Activated CD4-positive, alpha-beta T cell treated with anti-CD3 and anti-CD28 coated beads for 36 hours (primary cell): Measurements from ENCODE around the gene CNTROB. TPM values are rescaled to one million over a fixed set of nuclear protein-coding genes. Genes with fewer than 3 reads are reported as not detected.
"Not testable (repeated sequence)": the region's sequence is repeated elsewhere in the genome, so short reads cannot be mapped to it uniquely, and the experiment has no call there.

ENCODE experiments used
- ATAC-seq: fragments of 200-7000 bp; cut with Tn5 transposase; one replicate; pipeline ENCODE4 v1.10.0; 2021; ENCODE audit warnings: mild to moderate bottlenecking, moderate library complexity
- CTCF ChIA-PET: fragments of 350-600 bp; sonication (Branson Sonifier 250); formaldehyde crosslinking; loops from one replicate; lab custom pipeline; 2021; ENCODE audit warnings: antibody characterized with exemption; lab: Charles Lee
- POLR2A ChIA-PET: fragments of 350-600 bp; sonication (Branson Sonifier 250); formaldehyde crosslinking; loops from one replicate; lab custom pipeline; 2021; ENCODE audit warnings: antibody characterized with exemption, inconsistent platforms; lab: Charles Lee
- DNase-seq: peaks from one replicate; pipeline ENCODE4 v3.0.0-alpha.2; 2020
- H3K27ac Mint-ChIP-seq: one replicate; pipeline ENCODE4 v1.8.0; 2021; ENCODE audit warnings: mixed read lengths
- H3K27me3 Mint-ChIP-seq: one replicate; pipeline ENCODE4 v1.8.0; 2021; ENCODE audit warnings: mixed read lengths
- H3K36me3 Mint-ChIP-seq: one replicate; pipeline ENCODE4 v1.8.0; 2021; ENCODE audit warnings: low read depth, mixed read lengths
- H3K4me1 Mint-ChIP-seq: one replicate; pipeline ENCODE4 v1.8.0; 2021; ENCODE audit warnings: mixed read lengths
- H3K4me3 Mint-ChIP-seq: one replicate; pipeline ENCODE4 v1.8.0; 2021; ENCODE audit warnings: mild to moderate bottlenecking, moderate library complexity, mixed read lengths
- H3K9me3 Mint-ChIP-seq: one replicate; pipeline ENCODE4 v1.8.0; 2021; ENCODE audit warnings: low read depth, mixed read lengths
- intact Hi-C, 2 experiments: fragments of 100-400 bp; cut with DNase I in 1 of 2; cut with micrococcal nuclease in 1 of 2; formaldehyde crosslinking; loops; one replicate each; pipeline versions ENCODE4 v1.14.2 to v1.15.1; 2022 to 2024; cut with DNase I, micrococcal nuclease
- total RNA-seq, 2 experiments: library from RNA; stranded (reverse); gene quantifications; one replicate each; pipeline ENCODE4 v1.2.3, GENCODE V29; 2021

Gene CNTROB
- total RNA-seq, 2 experiments from 2014 or later: 53.0 to 80.5 TPM

DNA sequence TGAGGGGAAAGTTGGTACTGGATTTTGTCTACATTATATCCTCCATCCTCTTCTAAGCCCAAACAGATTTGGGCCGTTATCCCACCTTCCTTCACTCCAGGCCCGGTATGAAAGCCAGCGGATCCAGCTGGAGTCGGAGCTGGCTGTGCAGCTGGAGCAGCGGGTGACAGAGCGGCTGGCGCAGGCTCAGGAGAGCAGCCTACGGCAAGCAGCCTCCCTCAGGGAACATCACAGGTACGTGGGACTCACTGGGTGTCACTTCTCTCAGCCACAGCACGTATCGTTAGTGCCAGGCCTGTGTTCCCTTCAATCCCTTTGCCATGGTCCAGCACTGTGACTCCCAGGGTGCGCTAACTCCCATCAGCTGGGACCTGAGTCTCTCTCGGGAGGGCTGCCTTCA is 11.3 kb downstream of the CNTROB start:
- H3K27me3 Mint-ChIP-seq: no peaks in the 10 kb centered on the region
- no peaks in the 10 kb centered on the region for H3K9me3 Mint-ChIP-seq
- peaks cover 55% of the 10 kb centered on the region for H3K36me3 Mint-ChIP-seq
- H3K4me1 Mint-ChIP-seq: no peaks in the 10 kb centered on the region
- H3K4me3 Mint-ChIP-seq: no peak overlapping the region
- POLR2A ChIA-PET: no interaction called here
- H3K27ac Mint-ChIP-seq: no peak overlapping the region
- intact Hi-C loops: no loop called here
- CTCF ChIA-PET: interaction anchor here (1.4 to 2.8 kb wide), 2 partner anchors 10 to 80 kb away, joined by 3 to 25 read pairs; partner anchors contain the start of genes CNTROB and TRAPPC1
- ATAC-seq (no peak), DNase-seq (no peak)

GRCh38 chr17:7944326-7944725 is 12.3 kb downstream of the CNTROB start:
- H3K4me3 Mint-ChIP-seq: no peak overlapping the region
- no peak for ATAC-seq
- intact Hi-C loops: no loop called here

DNA sequence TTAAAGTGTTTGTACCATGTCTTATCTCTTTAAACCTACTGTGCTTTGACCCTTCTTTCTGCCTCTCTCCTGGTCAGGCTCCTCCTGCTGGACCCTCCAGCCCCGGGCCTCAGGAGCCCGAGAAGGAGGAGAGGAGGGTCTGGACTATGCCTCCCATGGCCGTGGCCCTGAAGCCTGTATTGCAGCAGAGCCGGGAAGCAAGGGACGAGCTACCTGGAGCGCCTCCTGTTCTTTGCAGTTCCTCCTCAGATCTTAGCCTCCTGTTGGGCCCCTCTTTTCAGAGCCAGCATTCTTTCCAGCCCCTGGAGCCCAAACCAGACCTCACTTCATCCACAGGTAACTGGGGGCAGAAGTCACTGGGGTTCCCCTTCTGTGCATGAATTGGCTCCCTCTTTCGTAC is 13.6 kb downstream of the CNTROB start:
- DNase-seq (no peak), ATAC-seq (no peak)
- Mint-ChIP-seq H3K4me3 (no peak overlapping the region), H3K27ac (no peak overlapping the region), H3K36me3 (peaks cover 58% of the 10 kb centered on the region), H3K4me1 (peaks cover 3% of the 10 kb centered on the region), H3K27me3 (no peaks in the 10 kb centered on the region), H3K9me3 (no peaks in the 10 kb centered on the region)
- intact Hi-C loops: no loop called here
- ChIA-PET CTCF (interaction anchor here (0.6 to 2.8 kb wide), 6 partner anchors 9 to 1033 kb away, joined by 3 to 25 read pairs (median 3); partner anchors contain the start of genes CNTROB and TRAPPC1), POLR2A (no interaction called here)

More at GRCh38 chr17:7944326-7944725, 12.3 kb downstream of the CNTROB start:
- Mint-ChIP-seq H3K9me3 (no peaks in the 10 kb centered on the region), H3K27me3 (no peaks in the 10 kb centered on the region), H3K36me3 (peaks cover 62% of the 10 kb centered on the region), H3K27ac (no peak overlapping the region), H3K4me1 (no peaks in the 10 kb centered on the region)
- no peak for DNase-seq
- CTCF ChIA-PET: interaction anchor here (0.5 to 2.8 kb wide), 7 partner anchors 10 to 172 kb away, joined by 3 to 25 read pairs (median 4); partner anchors contain the start of genes CNTROB and TRAPPC1
- POLR2A ChIA-PET: interaction anchor here (0.7 kb wide), 1 partner anchor 1535 kb away, joined by 4 read pairs; no protein-coding TSS in a partner anchor

DNA sequence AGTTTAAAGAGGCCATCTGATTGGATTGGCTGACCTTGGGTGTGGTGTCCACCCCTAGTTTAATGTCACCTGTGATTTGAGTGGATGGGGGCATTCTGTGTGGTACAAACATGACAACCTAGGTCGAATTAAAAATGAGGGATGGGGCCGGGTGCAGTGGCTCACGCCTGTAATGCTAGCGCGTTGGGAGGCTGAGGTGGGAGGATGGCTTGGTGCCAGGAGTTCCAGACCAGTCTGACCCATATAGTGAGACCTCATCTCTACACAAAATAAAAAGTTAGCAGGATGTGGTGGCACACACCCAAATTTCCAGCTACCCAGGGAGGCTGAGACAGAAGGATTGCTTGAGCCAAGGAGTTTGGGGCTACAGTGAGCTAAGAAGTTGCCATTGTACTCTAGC is 14.4 kb downstream of the CNTROB start:
- Mint-ChIP-seq H3K36me3 (peaks cover 55% of the 10 kb centered on the region), H3K4me3 (no peak overlapping the region), H3K27ac (no peak overlapping the region), H3K27me3 (no peaks in the 10 kb centered on the region), H3K9me3 (no peaks in the 10 kb centered on the region), H3K4me1 (peaks cover 10% of the 10 kb centered on the region)
- DNase-seq (no peak), ATAC-seq (no peak)
- intact Hi-C loops: no loop called here
- ChIA-PET POLR2A (no interaction called here), CTCF (interaction anchor here (1.1 to 1.2 kb wide), 2 partner anchors 111 to 203 kb away, joined by 3 read pairs; no protein-coding TSS in a partner anchor)

GRCh38 chr17:7947651-7948050 is 15.6 kb downstream of the CNTROB start:
- DNase-seq (no peak), ATAC-seq (no peak)
- H3K9me3 Mint-ChIP-seq: no peaks in the 10 kb centered on the region
- H3K4me3 Mint-ChIP-seq: no peak overlapping the region
- H3K27me3 Mint-ChIP-seq: no peaks in the 10 kb centered on the region
- ChIA-PET CTCF (interaction anchor here (0.7 to 1.3 kb wide), 5 partner anchors 15 to 110 kb away, joined by 3 to 4 read pairs (median 3); no protein-coding TSS in a partner anchor), POLR2A (interaction anchor here (0.6 kb wide), 1 partner anchor 25 kb away, joined by 3 read pairs; no protein-coding TSS in a partner anchor)
- intact Hi-C loops: no loop called here
- H3K4me1 Mint-ChIP-seq: peaks cover 17% of the 10 kb centered on the region
- no peak overlapping the region for H3K27ac Mint-ChIP-seq
- peaks cover 55% of the 10 kb centered on the region for H3K36me3 Mint-ChIP-seq

DNA sequence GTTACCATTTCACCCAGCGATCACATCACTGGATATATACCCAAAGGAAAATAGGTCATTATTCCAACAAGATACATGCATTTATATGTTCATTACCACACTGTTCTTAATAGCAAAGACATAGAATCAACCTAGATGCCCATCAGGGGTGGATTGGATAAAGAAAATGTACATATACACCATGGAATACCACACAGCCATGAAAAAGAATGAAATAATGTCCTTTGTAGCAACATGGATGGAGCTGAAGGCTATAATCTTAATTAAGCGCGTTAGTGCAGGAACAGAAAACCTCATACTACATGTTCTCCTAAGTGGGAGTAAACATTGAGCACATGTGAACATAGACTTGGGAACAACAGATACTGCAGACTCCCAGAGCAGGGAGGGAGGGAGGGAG is 18.6 kb downstream of the CNTROB start:
- peak overlapping the region; percentile 32 for H3K27ac Mint-ChIP-seq
- intact Hi-C loops: loop anchor here (2.0 kb wide), 2 partner anchors 18 to 38 kb away; partner anchors contain the start of gene CNTROB (in 1 of the 2)
- H3K27me3 Mint-ChIP-seq: no peaks in the 10 kb centered on the region
- peaks cover 22% of the 10 kb centered on the region for H3K4me1 Mint-ChIP-seq
- peaks cover 33% of the 10 kb centered on the region for H3K36me3 Mint-ChIP-seq
- no peak overlapping the region for H3K4me3 Mint-ChIP-seq
- DNase-seq (no peak), ATAC-seq (no peak)
- ChIA-PET CTCF (no interaction called here), POLR2A (no interaction called here)
- H3K9me3 Mint-ChIP-seq: no peaks in the 10 kb centered on the region

GRCh38 chr17:7951143-7951792 is 19.3 kb downstream of the CNTROB start:
- DNase-seq: peak; percentile 71
- no peaks in the 10 kb centered on the region for H3K27me3 Mint-ChIP-seq
- peaks cover 29% of the 10 kb centered on the region for H3K36me3 Mint-ChIP-seq
- H3K9me3 Mint-ChIP-seq: no peaks in the 10 kb centered on the region
- peak overlapping the region; percentile 83 for H3K27ac Mint-ChIP-seq
- ChIA-PET POLR2A (interaction anchor here (0.8 kb wide), 1 partner anchor 18 kb away, joined by 4 read pairs; no protein-coding TSS in a partner anchor), CTCF (interaction anchor here (0.7 to 2.4 kb wide), 4 partner anchors 32 to 90 kb away, joined by 3 to 7 read pairs (median 3); no protein-coding TSS in a partner anchor)
- peaks cover 22% of the 10 kb centered on the region for H3K4me1 Mint-ChIP-seq
- ATAC-seq: peak; percentile 97
- intact Hi-C loops: loop anchor here (1.0 to 2.0 kb wide), 3 partner anchors 18 to 38 kb away; partner anchors contain the start of gene CNTROB (in 2 of the 2)
- H3K4me3 Mint-ChIP-seq: peak overlapping the region; percentile 4

DNA sequence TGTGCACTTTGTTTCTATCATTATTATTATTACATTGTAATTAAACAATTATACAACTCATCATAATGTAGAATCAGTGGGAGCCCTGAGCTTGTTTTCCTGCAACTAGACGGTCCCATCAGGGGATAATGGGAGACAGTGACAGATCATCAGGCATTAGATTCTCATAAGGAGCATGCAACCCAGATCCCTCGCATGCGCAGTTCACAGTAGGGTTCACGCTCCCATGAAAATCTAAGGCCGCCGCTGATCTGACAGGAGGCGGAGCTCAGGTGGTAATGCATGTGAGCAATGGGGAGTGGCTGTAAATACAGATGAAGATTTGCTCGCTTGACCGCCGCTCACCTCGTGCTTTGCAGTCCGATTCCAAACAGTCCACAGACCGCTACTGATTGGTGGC is 21.3 kb downstream of the CNTROB start:
- DNase-seq, H3K27me3 Mint-ChIP-seq, intact Hi-C loops, H3K27ac Mint-ChIP-seq, H3K4me3 Mint-ChIP-seq, H3K9me3 Mint-ChIP-seq, ATAC-seq: not testable (repeated sequence)
- Mint-ChIP-seq H3K36me3 (peaks cover 18% of the 10 kb centered on the region), H3K4me1 (peaks cover 22% of the 10 kb centered on the region)
- ChIA-PET POLR2A (interaction anchor here (1.0 kb wide), 1 partner anchor 20 kb away, joined by 3 read pairs; no protein-coding TSS in a partner anchor), CTCF (interaction anchor here (0.6 to 2.4 kb wide), 7 partner anchors 11 to 166 kb away, joined by 3 to 14 read pairs (median 5); partner anchors contain the start of genes ALOXE3, CNTROB and TRAPPC1)

DNA sequence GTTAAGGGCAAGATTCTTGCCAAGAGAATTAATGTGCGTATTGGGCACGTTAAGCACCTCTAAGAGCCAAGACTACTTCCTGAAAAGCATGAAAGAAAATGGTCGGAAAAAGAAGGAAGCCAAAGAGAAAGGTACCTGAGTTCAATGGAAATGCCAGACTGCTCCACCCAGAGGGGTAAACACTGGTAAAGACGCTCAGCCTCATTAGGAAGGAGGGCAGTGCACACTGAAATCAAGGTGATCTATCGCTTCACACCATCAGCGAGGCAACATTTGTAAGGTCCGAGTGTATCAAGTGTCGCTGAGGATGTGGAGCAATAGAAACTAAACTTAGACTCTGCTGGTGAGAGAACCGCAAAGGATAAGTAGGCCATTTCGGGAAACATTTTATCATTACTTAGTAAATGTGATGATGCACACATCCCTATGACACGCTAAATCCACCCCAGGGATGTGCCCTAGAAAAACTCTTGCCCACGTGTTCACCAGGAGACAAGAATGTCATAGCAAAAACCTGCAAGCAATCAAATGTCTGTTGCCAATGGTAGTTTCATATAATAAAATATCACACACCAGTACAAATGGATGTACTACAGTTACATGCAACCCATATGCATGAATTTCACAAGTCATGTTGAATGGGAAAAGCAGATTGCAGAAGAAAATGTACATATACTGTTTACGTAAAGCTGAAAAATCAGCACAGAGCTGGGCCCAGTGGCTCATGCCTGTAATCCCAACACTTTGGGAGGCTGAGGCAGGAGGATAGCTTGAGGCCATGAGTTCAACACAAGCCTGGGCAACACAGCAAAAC is 23.6 kb downstream of the CNTROB start:
- no peak overlapping the region for H3K27ac Mint-ChIP-seq
- intact Hi-C loops: no loop called here

GRCh38 chr17:7956228-7956965 is 24.4 kb downstream of the CNTROB start:
- POLR2A ChIA-PET: interaction anchor here (0.6 kb wide), 1 partner anchor 472 kb away, joined by 3 read pairs; no protein-coding TSS in a partner anchor
- no peak overlapping the region for H3K4me3 Mint-ChIP-seq
- ATAC-seq: no peak
- DNase-seq: no peak
- H3K27ac Mint-ChIP-seq: no peak overlapping the region
- peaks cover 13% of the 10 kb centered on the region for H3K4me1 Mint-ChIP-seq
- H3K27me3 Mint-ChIP-seq: peaks cover 2% of the 10 kb centered on the region
- H3K36me3 Mint-ChIP-seq: peaks cover 1% of the 10 kb centered on the region
- intact Hi-C loops: no loop called here
- CTCF ChIA-PET: interaction anchor here (1.0 to 1.7 kb wide), 3 partner anchors 17 to 118 kb away, joined by 3 to 5 read pairs (median 3); no protein-coding TSS in a partner anchor
- no peaks in the 10 kb centered on the region for H3K9me3 Mint-ChIP-seq

More for the DNA sequence above, 23.6 kb downstream of the CNTROB start:
- peaks cover 20% of the 10 kb centered on the region for H3K4me1 Mint-ChIP-seq
- no peak overlapping the region for H3K4me3 Mint-ChIP-seq
- ATAC-seq (no peak), DNase-seq (no peak)
- ChIA-PET CTCF (interaction anchor here (1.3 to 1.7 kb wide), 3 partner anchors 11 to 119 kb away, joined by 3 to 5 read pairs (median 5); no protein-coding TSS in a partner anchor), POLR2A (interaction anchor here (0.6 kb wide), 1 partner anchor 471 kb away, joined by 3 read pairs; no protein-coding TSS in a partner anchor)
- H3K36me3 Mint-ChIP-seq: peaks cover 3% of the 10 kb centered on the region
- no peaks in the 10 kb centered on the region for H3K9me3 Mint-ChIP-seq
- peaks cover 2% of the 10 kb centered on the region for H3K27me3 Mint-ChIP-seq
